Fibroblast of skin of back (primary cell): ENCODE data around the gene KCNN4.

Source experiments
- DNase-seq: peaks from one replicate; pipeline ENCODE4 v3.0.0-alpha.2; 2013

Gene KCNN4

DNA sequence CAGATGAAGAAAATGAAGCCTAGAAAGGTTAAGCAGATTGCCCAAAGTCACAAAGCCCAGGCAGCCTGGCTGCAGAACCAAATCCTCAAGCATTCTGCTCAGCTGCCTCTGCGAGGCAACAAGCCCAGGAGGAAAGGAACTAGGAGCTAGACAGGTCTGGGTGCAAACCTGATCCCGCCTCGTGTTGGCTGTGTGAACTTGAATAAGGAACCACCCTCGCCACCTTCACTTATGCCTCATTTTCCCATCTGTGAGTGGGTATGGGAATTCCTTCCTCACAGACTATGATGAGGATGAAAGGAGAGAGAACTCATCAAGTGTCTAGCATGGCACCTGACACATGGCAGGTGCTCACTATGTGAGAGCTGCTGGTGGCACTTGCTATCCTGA is 32.6 kb downstream of the KCNN4 start:
- DNase-seq: no peak

DNA sequence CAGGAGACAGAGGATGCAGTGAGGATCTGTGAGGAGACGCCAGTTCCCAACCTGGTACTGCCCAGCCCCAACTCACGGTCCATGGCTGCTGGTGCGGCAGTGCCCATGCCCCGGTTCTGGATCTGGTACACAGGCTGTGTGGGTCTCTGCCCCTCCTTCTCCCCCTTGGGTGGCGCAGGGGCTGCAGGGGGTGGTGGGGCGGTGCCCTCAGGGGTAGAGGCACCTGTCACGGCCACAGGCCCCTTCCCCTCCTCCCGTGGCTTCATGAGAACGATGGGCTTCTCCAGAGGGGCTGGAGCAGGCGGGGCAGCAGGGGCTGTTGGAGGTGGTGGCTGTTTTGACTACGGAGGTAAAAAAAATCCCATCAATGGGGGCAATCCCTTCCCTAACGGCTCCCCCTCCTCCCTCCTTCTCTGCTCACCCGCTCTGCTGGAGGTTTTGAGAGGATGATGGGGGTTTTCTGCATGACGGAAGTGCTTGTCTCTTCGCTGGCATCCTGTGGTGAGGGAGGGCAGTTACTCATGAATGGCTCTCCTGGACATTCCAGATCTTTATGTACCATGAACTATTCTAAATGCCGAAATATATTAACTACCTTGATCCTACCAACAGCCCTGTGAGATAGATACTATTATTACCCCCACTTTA is 33.1 kb downstream of the KCNN4 start:
- DNase-seq: no peak

DNA sequence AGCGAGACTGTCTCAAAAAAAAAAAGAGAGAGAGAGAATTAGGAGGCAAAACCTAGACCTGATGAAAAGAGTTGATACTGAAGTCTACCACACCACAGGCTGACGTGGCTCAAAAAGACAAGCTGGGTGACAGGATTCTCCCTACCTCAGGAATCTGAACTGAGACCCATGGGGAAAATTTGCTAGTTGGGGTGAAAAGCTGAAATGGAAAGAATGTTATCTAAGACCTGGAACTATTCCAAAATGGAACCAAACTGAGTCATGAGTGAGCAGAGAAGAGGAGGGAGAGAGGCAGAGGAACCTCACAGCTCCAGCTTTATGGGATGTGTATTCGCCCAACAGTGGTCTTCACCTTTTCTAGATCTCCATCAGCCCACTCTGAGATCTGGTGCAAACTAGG is 37.7 kb downstream of the KCNN4 start:
- peak; percentile 64 for DNase-seq

DNA sequence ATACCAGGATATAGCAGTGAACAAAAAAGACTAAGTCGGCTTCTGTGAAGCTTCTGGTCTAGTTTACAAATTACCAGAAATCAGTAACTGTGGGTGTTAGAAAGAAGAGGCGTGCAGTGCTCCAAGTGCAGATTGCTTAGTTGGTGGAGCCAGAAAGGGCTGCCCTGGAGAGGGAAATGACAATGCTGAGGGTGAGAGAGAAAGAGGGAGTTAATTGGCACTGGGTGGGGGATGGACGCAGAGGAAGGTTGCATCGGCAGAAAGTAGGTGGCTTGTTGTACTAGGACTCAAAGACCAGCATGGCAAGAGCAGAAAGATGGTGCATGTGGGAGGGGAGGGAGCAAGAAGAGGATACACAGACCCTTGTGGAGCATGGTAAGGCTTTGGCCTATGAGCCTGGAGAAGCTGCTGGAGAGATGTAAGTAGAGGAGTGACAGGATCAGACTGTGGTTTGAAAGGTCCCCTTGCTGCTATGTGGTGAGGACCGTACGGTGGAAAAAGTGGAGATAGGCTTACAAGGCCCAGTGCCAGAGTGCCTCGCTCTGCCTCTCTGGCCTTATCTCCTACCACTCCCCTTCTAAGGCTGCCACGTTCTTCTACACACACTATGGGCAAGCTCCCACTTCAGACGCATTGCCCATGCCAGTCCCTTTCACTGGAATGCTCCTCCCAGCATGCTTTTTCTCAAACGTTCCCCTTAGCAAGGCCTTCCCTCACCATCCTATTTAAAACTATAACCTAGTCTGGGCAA is 39.5 kb downstream of the KCNN4 start:
- DNase-seq: no peak

DNA sequence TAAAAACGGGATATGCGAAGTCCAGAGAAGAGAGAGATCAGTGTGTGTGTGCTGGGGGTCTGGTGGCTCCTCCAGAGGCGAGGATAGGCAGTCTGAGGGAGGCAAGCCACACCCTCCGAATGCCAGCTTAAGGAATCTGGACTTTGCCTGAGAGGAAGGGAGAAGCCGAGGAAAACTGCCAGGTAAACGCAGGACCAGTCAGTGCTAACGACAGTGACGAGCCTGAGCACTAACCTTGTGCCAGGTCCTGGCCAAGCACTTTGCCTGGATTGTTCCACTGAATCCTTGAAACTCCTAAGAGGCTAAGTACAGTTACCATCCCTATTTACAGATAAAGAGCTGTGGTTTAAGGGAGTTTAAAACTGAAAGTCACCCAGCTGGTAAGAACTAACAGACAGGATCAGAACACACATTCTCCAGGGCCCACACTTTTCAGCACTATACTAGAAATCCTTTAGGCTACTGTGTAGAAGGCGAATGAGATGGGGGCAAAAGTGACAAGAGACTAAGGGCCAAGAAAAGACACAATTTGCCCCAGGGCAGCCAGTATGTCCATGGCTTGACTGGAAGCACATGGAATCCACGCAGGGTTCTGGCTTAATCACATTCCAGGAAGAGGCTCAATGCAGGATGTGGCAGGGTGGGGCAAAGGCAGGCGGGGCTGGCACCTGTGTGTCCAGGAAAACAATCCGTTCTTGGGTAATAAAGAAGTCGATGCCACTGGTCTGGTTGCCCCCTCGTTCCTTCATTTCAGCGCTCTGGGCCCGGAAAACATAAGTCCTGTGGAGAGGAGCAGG is 41.1 kb downstream of the KCNN4 start:
- DNase-seq: no peak

DNA sequence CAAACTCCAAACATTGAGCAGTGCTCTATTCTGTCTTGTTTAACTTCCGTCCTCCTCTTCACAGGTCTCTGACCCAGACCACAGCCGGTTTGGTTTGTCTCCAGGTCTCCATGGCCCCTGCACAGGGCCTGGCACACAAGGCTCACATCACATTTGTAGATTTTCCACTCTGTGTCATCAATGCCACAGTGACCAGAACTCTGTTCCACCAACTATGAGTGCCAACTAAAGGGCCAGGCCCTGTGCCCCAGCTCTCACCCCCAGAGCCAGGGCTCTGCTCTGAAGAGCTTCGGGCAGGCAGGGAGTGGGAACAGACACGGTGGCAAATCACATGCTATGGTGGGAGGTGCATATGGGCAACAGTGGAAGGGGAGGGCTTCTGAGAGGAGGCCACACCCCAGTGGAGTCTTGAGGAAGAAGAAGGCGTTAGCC is 42.0 kb downstream of the KCNN4 start:
- DNase-seq: no peak

DNA sequence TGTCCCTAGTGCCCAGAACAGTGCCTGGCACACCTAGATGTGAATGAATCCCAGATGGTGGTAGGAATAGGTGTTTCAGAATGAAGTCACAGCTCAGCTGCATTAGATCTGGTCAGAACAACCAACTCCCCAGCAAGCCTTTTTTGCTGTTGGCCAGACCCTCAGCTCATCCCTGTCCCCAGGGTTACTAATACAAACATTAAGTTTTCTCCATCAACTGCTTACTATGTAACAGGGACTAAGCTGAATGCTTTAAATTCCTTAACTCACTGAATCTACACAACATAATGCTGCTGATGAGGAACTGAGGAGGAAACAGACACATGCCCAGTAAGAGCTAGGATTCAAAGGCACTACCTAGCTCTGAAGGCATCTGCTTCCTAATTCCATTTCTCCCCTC is 44.8 kb downstream of the KCNN4 start:
- DNase-seq: peak; percentile 63

DNA sequence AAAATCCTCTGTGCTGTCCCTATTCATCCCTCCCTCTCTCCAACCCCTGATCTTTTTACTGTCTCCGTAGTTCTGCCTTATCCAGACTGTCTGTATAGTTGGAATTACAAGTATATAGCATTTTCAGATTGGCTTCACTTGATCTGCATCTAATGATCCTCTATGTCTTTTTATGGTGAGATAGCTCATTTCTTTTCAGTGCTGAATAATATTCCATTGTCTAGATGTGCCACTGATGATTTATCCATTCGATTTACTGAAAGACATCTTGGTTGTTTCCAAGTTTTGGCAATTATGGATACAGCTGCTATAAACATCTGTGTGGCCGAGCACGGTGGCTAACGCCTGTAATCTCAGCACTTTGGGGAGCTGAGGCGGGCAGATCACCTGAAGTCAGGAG is 45.8 kb downstream of the KCNN4 start:
- DNase-seq: no peak

DNA sequence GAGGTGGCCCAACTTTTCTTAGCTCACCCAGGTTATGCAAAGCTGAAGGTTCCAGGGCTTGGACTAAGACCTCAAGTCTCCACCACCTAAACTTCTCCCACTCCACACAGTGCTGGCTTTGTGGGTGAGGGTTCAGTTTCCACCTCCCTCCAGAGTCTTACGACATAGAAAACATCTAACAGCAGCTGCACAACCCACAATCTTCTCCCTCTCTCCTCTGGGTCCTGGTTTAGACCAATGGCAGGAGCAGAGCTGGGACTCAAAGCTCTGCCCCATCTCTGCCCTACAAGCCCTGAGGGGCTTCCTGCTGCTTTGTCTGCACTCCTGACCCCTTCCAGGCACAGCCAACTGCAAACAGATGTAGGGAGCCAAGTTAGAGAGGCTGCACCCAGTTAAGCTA is 48.9 kb downstream of the KCNN4 start:
- no peak for DNase-seq

DNA sequence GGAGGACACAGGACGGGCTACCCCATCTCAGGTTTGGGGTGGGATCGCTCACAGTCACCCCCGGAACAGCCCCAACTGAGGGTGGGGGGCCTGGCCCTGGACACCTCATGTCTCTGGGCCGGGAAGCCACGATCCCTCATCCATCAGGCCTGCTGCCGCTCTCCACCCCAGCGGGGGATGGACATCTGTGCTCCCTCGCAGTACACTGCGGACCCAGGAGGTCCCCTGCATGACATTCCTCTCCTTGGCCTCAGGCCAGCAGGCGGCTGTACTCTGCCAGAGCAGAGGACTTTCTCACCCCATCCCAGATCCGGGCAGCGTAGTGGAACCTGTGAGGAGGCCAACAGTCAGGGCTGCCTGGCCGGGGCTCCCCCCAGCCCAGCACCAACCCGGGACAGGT is 49.4 kb downstream of the KCNN4 start:
- DNase-seq: no peak

DNA sequence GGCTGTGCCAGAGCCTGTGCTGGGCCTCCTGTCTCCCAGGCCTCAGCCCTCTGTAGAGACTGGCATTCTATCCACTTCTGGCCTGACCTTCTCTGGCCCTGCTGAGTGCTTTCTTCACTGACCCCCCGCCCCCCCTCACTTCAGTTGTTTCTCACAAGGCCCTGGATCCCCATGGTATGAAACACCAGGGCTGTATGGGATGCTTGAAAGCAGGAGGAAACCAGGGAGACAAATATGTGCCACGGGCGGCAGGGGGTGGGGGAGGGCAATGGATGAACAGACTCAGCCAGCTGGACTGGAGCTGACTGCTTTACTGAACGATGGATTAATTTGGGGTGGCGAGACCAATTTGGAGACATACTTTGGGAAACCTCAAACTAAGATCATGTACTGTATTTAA is 50.9 kb downstream of the KCNN4 start:
- no peak for DNase-seq

DNA sequence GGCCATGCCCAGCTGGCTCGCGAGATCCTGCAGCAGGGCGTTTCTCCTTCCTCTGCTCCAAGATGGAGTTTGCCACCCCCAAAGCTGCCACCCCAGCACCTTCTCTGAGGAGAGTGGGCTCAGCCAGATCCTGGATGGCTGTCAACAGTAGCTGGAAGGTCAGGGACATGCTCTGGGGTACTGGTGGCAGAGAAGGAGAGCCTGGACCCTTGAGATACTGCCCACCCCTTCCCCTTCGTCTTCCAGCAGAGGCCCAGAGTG is 53.2 kb downstream of the KCNN4 start:
- DNase-seq: no peak

DNA sequence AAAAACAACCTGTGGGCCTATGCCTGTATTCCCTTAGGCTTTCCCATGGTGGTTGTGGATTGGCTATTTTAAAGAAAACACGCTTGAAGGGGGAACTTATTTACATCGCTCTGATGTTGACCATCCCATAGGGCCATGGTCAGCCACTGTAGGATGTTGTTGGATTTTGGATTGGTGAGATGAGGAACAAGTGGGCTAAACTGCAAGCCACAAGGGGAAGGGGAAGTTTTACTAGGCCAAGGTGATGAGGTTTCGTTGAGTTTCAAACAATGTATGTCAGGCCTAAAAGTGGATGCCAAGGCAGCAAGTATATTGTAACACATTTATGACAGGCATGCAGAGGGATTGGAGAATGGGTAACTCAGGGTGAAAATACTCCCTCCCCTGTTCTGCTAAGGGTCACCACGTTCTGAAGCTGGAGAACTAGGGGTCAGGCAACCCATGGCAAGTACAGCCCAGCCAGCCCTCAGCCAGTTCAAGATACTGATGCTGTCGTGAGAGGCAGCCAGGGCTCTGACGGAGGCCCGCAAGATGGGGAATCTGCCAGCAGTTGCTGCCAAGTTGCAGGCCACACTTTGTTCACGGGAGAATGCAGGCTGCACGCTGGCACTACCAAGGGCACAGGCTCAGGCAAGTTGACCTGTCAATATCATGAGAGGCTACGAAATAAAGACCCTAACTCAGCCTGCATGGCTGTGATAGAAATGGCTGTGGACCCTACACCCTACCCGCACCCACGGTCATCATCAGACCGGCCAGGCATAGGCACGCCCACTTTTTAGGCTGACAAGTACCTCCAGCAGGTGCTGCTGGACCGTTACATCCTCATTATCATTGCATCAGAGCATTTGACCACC is 53.8 kb downstream of the KCNN4 start:
- no peak for DNase-seq

DNA sequence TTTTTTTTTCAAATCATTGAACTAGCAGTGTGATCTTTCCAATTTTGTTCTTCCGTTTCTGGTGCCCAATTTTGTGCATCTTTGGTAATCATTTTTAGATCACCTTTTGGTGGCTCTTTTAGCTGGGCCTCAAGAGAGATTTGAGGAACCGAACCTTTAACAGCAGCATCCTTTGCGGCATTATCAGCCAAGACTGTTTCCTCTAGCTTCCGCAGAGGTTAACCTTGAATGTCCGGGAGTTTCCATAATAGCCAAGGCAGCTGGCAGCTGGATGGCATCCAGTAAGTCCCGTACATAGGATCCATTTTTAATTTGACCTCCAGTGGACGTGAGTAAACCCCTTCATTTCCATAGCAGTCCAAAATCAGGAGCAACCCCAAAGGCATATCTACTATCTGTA is 55.3 kb downstream of the KCNN4 start:
- no peak for DNase-seq

DNA sequence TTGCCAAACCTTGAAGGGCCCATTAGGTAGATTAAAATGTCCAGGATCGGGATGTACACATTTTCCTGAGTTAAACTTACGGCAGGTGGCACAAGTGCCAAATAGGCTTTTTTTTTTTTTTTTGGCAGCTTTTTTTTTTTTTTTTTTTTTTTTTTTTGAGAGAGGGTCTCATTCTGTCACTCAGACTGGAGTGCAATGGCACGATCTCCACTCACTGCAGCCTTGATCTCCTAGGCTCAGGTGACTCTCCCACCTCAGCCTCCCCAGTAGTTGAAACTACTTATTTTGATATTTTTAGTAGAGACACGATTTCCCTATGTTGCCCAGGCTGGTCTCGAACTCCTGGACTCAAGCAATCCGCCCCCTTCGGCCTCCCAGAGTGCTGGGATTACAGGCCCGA is 55.9 kb downstream of the KCNN4 start:
- DNase-seq: no peak

DNA sequence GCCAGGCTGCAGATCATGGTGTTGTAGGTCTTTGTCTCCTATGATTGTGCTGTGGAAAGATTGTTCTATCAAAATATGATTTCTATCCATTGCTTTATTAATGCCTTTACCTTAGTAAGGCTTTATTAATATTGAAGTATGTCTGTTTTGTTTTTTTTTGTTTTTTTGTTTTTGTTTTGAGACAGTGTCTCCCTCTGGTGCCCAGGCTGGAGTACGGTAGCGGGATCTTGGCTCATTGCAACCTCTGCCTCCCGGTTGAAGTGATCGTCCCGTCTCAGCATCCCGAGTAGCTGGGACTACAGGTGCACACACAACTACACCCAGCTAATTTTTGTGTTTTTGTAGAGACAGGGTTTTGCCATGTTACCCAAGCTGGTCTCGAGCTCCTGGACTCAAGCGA is 57.2 kb downstream of the KCNN4 start:
- DNase-seq: no peak

DNA sequence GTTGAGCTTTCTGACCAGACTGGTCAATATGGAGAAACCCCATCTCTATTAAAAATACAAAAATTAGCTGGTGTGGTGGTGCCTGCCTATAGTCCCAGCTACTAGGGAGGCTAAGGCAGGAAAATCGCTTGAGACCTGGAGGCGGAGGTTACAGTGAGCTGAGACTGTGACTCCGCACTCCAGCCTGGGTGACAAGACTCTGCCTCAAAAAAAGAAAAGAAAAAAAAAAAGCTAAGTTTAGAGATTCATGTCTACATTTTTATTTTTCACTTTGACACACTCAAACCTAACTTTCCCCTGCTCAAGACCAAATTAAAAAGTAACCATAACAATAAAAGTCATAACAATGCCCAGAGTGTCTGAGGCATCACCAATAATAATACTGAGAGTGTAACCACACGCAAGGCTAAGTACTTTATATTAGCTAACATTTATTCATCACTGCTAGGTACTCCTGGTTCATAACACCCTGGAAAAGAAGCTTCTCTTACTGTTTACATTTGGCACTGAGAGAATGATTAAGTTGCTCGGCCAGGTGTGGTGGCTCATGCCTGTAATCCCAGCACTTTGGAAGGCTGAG is 59.2 kb downstream of the KCNN4 start:
- no peak for DNase-seq

DNA sequence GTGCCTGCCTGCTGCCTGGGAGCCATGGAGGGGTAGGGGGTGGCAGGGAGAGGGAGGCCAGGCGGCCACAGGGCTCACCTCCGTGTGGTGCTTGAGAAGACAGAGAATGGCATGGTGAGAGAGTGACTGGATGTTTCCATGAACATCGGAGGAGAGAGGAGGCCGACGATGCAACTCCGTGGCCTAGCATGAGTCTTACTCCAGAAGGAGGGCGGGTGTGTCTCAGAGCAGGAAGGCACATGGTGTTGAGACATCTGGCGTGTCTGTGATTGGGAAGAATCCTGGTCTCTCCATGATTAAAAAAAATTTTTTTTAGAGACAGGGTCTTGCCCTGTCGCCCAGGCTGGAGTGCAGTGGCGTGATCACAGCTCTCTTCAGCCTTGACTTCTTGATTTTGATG is 59.8 kb downstream of the KCNN4 start:
- no peak for DNase-seq

DNA sequence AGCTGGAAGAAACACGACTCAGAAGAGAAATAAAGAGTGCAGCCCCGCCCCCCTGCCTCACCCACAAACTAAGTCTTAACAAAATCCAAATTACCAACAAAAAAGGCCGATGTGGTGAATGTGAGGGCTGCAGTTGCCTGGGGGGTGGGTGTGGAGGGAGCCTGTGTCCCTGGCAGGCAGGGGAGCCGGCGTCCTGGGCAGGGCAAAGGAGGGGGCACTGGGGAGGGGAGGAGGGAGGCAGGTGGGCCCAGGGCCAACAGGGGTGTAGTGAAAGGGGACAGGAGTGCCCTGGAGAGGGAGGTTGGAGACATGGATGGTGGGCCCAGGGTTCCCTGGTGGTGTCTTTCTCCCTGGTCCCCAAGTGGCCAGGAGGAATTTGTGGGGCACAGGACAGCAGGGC is 60.9 kb downstream of the KCNN4 start:
- no peak for DNase-seq

DNA sequence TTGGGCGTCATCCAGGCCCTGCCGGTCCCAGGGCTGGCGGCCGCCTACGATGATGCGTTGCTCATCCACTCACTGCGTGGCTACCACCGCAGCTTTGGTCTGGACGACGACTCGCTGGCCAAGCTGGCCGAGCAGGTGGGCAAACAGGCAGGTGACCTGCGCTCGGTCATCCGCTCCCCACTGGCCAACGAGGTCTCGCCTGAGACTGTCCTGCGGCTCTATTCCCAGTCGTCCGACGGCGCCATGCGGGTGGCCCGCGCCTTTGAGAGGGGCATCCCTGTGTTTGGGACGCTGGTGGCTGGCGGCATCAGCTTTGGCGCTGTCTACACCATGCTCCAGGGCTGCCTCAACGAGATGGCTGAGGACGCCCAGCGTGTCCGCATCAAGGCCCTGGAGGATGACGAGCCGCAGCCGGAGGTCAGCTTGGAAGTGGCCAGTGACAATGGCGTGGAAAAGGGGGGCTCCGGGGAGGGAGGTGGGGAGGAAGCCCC is 61.4 kb downstream of the KCNN4 start:
- DNase-seq: no peak

DNA sequence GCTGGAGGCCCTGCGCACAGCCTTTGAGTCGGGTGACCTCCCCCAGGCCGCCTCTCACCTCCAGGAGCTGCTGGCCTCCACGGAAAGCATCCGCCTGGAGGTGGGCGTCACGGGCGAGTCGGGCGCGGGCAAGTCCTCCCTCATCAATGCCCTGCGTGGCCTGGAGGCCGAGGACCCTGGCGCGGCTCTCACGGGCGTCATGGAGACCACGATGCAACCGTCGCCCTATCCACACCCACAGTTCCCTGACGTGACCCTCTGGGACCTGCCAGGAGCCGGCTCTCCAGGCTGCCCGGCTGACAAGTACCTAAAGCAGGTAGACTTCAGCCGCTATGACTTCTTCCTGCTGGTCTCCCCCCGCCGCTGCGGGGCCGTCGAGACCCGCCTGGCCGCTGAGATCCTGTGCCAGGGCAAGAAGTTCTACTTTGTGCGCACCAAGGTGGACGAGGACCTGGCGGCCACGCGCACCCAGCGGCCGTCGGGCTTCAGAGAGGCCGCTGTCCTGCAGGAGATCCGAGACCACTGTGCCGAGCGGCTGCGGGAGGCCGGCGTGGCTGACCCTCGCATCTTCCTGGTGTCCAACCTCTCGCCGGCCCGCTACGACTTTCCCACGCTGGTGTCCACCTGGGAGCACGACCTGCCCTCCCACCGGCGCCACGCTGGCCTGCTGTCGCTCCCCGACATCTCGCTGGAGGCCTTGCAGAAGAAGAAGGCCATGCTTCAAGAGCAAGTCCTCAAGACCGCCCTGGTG is 62.0 kb downstream of the KCNN4 start:
- no peak for DNase-seq
